Neuronal stem cell (in vitro differentiated cells): ENCODE measurements around the gene RPL35.

Source experiments
- DNase-seq: peaks from one replicate; pipeline ENCODE4 v3.0.0-alpha.2; 2013; ENCODE audit warnings: low spot score
- H2AFZ ChIP-seq: one replicate; pipeline ENCODE4 v1.6.1; 2013; ENCODE audit warnings: mild to moderate bottlenecking, low read length, inconsistent platforms
- H2AK5ac ChIP-seq: 2 replicates; pipeline ENCODE4 v1.6.1; 2013; ENCODE audit warnings: low read depth, mild to moderate bottlenecking, inconsistent platforms, low read length, moderate library complexity, mixed read lengths
- H2BK120ac ChIP-seq: 2 replicates; pipeline ENCODE4 v1.6.1; 2013; ENCODE audit warnings: low read depth, mild to moderate bottlenecking, inconsistent platforms, low read length, moderate library complexity, mixed read lengths
- H2BK12ac ChIP-seq: one replicate; pipeline ENCODE4 v1.6.1; 2013; ENCODE audit warnings: low read length, inconsistent platforms
- H2BK15ac ChIP-seq: 2 replicates; pipeline ENCODE4 v1.6.1; 2013; ENCODE audit warnings: mild to moderate bottlenecking, low read length, inconsistent platforms, mixed read lengths
- H2BK5ac ChIP-seq: one replicate; pipeline ENCODE4 v1.6.1; 2013; ENCODE audit warnings: inconsistent platforms, mild to moderate bottlenecking, low read length, moderate library complexity
- H3K14ac ChIP-seq: one replicate; pipeline ENCODE4 v1.6.1; 2013; ENCODE audit warnings: low read length, inconsistent platforms
- H3K18ac ChIP-seq: 2 replicates; pipeline ENCODE4 v1.6.1; 2013; ENCODE audit warnings: low read length, inconsistent platforms
- H3K23ac ChIP-seq: 2 replicates; pipeline ENCODE4 v1.6.1; 2013; ENCODE audit warnings: low read depth, mild to moderate bottlenecking, mixed read lengths, low read length, inconsistent platforms; ENCODE audit not compliant: poor library complexity
- H3K27ac ChIP-seq: replicated peaks from 3 replicates; pipeline ENCODE4 v1.5.1; 2013; ENCODE audit warnings: low read length, inconsistent platforms
- H3K27me3 ChIP-seq, 3 experiments: 2 replicates each; pipeline ENCODE4 v1.6.1; 2013; ENCODE audit warnings: low read length in 3 of 3, mild to moderate bottlenecking in 2 of 3, inconsistent platforms in 1 of 3, low read depth in 1 of 3, mixed read lengths in 1 of 3, moderate library complexity in 1 of 3; ENCODE audit not compliant: control insufficient read depth in 3 of 3, insufficient read depth in 3 of 3
- H3K36me3 ChIP-seq, 2 donors: replicated peaks in 1 of 2; 2 replicates each; pipeline ENCODE4 v1.6.1; 2013; ENCODE audit warnings: low read length in 2 of 2; ENCODE audit not compliant: control insufficient read depth in 2 of 2, insufficient read depth in 2 of 2
- H3K4ac ChIP-seq: 2 replicates; pipeline ENCODE4 v1.6.1; 2013; ENCODE audit warnings: inconsistent platforms, mild to moderate bottlenecking, low read length, moderate library complexity
- H3K4me1 ChIP-seq, 2 donors: 1 replicate in 1 of 2; 2 replicates in 1 of 2; pipeline ENCODE4 v1.6.1; 2013; ENCODE audit warnings: low read length in 2 of 2, low read depth in 1 of 2; ENCODE audit not compliant: control insufficient read depth in 2 of 2, insufficient read depth in 1 of 2
- H3K4me2 ChIP-seq: one replicate; pipeline ENCODE4 v1.6.1; 2013; ENCODE audit warnings: mild to moderate bottlenecking, low read length, inconsistent platforms; ENCODE audit not compliant: insufficient read depth, poor library complexity, severe bottlenecking
- H3K4me3 ChIP-seq, 2 donors: 2 replicates each; pipeline ENCODE4 v1.5.1; 2013; ENCODE audit warnings: low read length in 2 of 2, mild to moderate bottlenecking in 2 of 2, inconsistent platforms in 1 of 2, moderate library complexity in 1 of 2
- H3K79me1 ChIP-seq: one replicate; pipeline ENCODE4 v1.6.1; 2013; ENCODE audit warnings: low read depth, mild to moderate bottlenecking, inconsistent platforms, low read length, moderate library complexity
- H3K9ac ChIP-seq: one replicate; pipeline ENCODE4 v1.6.1; 2013; ENCODE audit warnings: mild to moderate bottlenecking, low read depth, low read length, inconsistent platforms; ENCODE audit not compliant: poor library complexity
- H3K9me3 ChIP-seq, 2 donors: replicated peaks in 1 of 2; 2 replicates each; pipeline versions ENCODE3 to v1.6.1; 2013; ENCODE audit warnings: low read length in 2 of 2, mild to moderate bottlenecking in 2 of 2, inconsistent platforms in 1 of 2, low read depth in 1 of 2, mixed read lengths in 1 of 2, moderate library complexity in 1 of 2; ENCODE audit not compliant: control insufficient read depth in 2 of 2, insufficient read depth in 1 of 2
- H4K8ac ChIP-seq: one replicate; pipeline ENCODE4 v1.6.1; 2013; ENCODE audit warnings: low read depth, mild to moderate bottlenecking, inconsistent platforms, low read length, moderate library complexity
- H4K91ac ChIP-seq: one replicate; pipeline ENCODE4 v1.6.1; 2013; ENCODE audit warnings: low read length, low read depth, mild to moderate bottlenecking, inconsistent platforms; ENCODE audit not compliant: poor library complexity
- WGBS, 2 donors: extraction: QIAGEN DNeasy Blood & Tissue Kit; methylation state at CpG; one replicate each; pipeline ENCODE4 v1.1.7; 2013; ENCODE audit warnings: missing lambda C conversion rate in 2 of 2, mixed read lengths in 1 of 2; ENCODE audit not compliant: insufficient read length in 2 of 2, insufficient replicate concordance in 1 of 2; ENCODE audit errors: extremely low coverage in 2 of 2; 5-methylcytosine and 5-hydroxymethylcytosine counted together

The RPL35 gene

GRCh38 chr9:124877021-124877782 is 15.4 kb upstream of the RPL35 start:
- H3K14ac ChIP-seq: no peak overlapping the region
- H3K18ac ChIP-seq: no peak overlapping the region
- no peak overlapping the region for H2BK15ac ChIP-seq
- no peak overlapping the region for H3K27ac ChIP-seq
- no peak overlapping the region for H3K4me3 ChIP-seq
- H3K4me1 ChIP-seq: no peaks in the 10 kb centered on the region
- no peak overlapping the region for H2AK5ac ChIP-seq
- H4K91ac ChIP-seq: no peak overlapping the region
- H2BK12ac ChIP-seq: no peak overlapping the region
- H3K79me1 ChIP-seq: no peaks in the 10 kb centered on the region
- H3K4me2 ChIP-seq: no peak overlapping the region
- no peak overlapping the region for H2AFZ ChIP-seq
- H3K9ac ChIP-seq: no peak overlapping the region
- no peak overlapping the region for H2BK120ac ChIP-seq
- H3K23ac ChIP-seq: no peak overlapping the region
- no peak overlapping the region for H4K8ac ChIP-seq
- no peaks in the 10 kb centered on the region for H3K27me3 ChIP-seq
- peaks cover 41 to 99% of the 10 kb centered on the region in 2 donors for H3K36me3 ChIP-seq
- H2BK5ac ChIP-seq: no peak overlapping the region
- no peaks in the 10 kb centered on the region for H3K9me3 ChIP-seq
- 100% methylated on average over 4 of the region's 14 CpGs; no CpG with 5 or more reads in 1 of the 2 donors for WGBS, 2 donors
- DNase-seq: no peak
- H3K4ac ChIP-seq: no peak overlapping the region

GRCh38 chr9:124875501-124875900 is 13.7 kb upstream of the RPL35 start:
- H3K4me2 ChIP-seq: no peak overlapping the region
- H3K36me3 ChIP-seq: peaks cover 39 to 97% of the 10 kb centered on the region in 2 donors
- H3K23ac ChIP-seq: no peak overlapping the region
- no peak overlapping the region for H3K14ac ChIP-seq
- no peak overlapping the region for H4K91ac ChIP-seq
- H2AFZ ChIP-seq: no peak overlapping the region
- H3K27ac ChIP-seq: no peak overlapping the region
- no peak for DNase-seq
- H3K79me1 ChIP-seq: peaks cover 4% of the 10 kb centered on the region
- H3K27me3 ChIP-seq: no peaks in the 10 kb centered on the region
- H2AK5ac ChIP-seq: no peak overlapping the region
- no peak overlapping the region for H2BK120ac ChIP-seq
- H2BK15ac ChIP-seq: no peak overlapping the region
- no peak overlapping the region for H3K9ac ChIP-seq
- H2BK12ac ChIP-seq: no peak overlapping the region
- peaks cover 2 to 7% of the 10 kb centered on the region in 2 donors for H3K4me1 ChIP-seq
- no peak overlapping the region for H3K4ac ChIP-seq
- H4K8ac ChIP-seq: no peak overlapping the region
- WGBS, 2 donors: no CpG with 5 or more reads among the region's 6 CpGs
- no peak overlapping the region for H3K18ac ChIP-seq
- H2BK5ac ChIP-seq: no peak overlapping the region
- no peak overlapping the region for H3K4me3 ChIP-seq
- no peaks in the 10 kb centered on the region for H3K9me3 ChIP-seq

GRCh38 chr9:124873664-124874063 is 11.9 kb upstream of the RPL35 start:
- Histone ChIP-seq H2BK12ac (no peak overlapping the region), H3K4me2 (no peak overlapping the region), H3K9me3 (no peaks in the 10 kb centered on the region), H2BK5ac (no peak overlapping the region), H3K36me3 (peaks cover 34 to 79% of the 10 kb centered on the region in 2 donors), H3K9ac (no peak overlapping the region), H3K27me3 (no peaks in the 10 kb centered on the region), H2BK15ac (no peak overlapping the region), H3K4ac (no peak overlapping the region), H2AK5ac (no peak overlapping the region), H3K79me1 (peaks cover 11% of the 10 kb centered on the region), H4K8ac (no peak overlapping the region), H3K18ac (no peak overlapping the region), H2AFZ (no peak overlapping the region), H3K4me1 (peaks cover 9 to 10% of the 10 kb centered on the region in 2 donors), H4K91ac (no peak overlapping the region), H3K4me3 (peak overlapping the region in 1 of 2 donors; percentile 67), H3K14ac (no peak overlapping the region), H2BK120ac (no peak overlapping the region), H3K23ac (no peak overlapping the region), H3K27ac (no peak overlapping the region)
- WGBS, 2 donors: no CpG with 5 or more reads among the region's 14 CpGs
- no peak for DNase-seq

- Histone ChIP-seq H4K91ac (no peak overlapping the region), H3K23ac (no peak overlapping the region), H3K27me3 (no peaks in the 10 kb centered on the region), H3K4ac (no peak overlapping the region), H3K4me3 (peak overlapping the region; percentile 40 to 85), H2BK120ac (no peak overlapping the region), H2BK15ac (no peak overlapping the region), H2AK5ac (no peak overlapping the region), H3K4me2 (no peak overlapping the region), H2BK12ac (no peak overlapping the region), H2BK5ac (no peak overlapping the region), H2AFZ (no peak overlapping the region), H3K9me3 (no peaks in the 10 kb centered on the region), H3K79me1 (peaks cover 14% of the 10 kb centered on the region), H3K36me3 (peaks cover 28 to 54% of the 10 kb centered on the region in 2 donors), H3K14ac (no peak overlapping the region), H3K4me1 (peaks cover 10 to 11% of the 10 kb centered on the region in 2 donors), H4K8ac (no peak overlapping the region), H3K18ac (no peak overlapping the region), H3K27ac (no peak overlapping the region), H3K9ac (no peak overlapping the region)
- WGBS, 2 donors: no CpG with 5 or more reads among the region's 11 CpGs
- no peak for DNase-seq
These were observed 9.4 kb upstream of the RPL35 start for GRCh38 chr9:124871156-124871561.
